Mesodermal cell (in vitro differentiated cells): ENCODE results near the gene MTHFR.

Source experiments
- H3K27ac ChIP-seq: 2 replicates; pipeline ENCODE4 v1.7.0; 2013; ENCODE audit warnings: mild to moderate bottlenecking, low read depth, low read length, moderate library complexity; ENCODE audit not compliant: severe bottlenecking
- H3K36me3 ChIP-seq: 2 replicates; pipeline ENCODE4 v1.7.1; 2013; ENCODE audit warnings: mild to moderate bottlenecking, low read length, moderate library complexity; ENCODE audit not compliant: control insufficient read depth, insufficient read depth
- H3K4me1 ChIP-seq: one replicate; pipeline ENCODE4 v1.7.1; 2013; ENCODE audit warnings: mild to moderate bottlenecking, low read length; ENCODE audit not compliant: insufficient read depth, control insufficient read depth, poor library complexity, severe bottlenecking
- H3K4me3 ChIP-seq: 2 replicates; pipeline ENCODE4 v1.7.0; 2013; ENCODE audit warnings: low read length, control low read depth, mild to moderate bottlenecking; ENCODE audit not compliant: insufficient read depth, poor library complexity, severe bottlenecking; ENCODE audit errors: extremely low read depth
- H3K9me3 ChIP-seq: 2 replicates; pipeline ENCODE4 v1.7.1; 2013; ENCODE audit warnings: mild to moderate bottlenecking, low read length, moderate library complexity; ENCODE audit not compliant: control insufficient read depth
- WGBS, 2 experiments: methylation state at CpG; one replicate each; pipeline ENCODE4 v1.1.5; 2013; ENCODE audit warnings: missing lambda C conversion rate in 2 of 2; ENCODE audit not compliant: insufficient coverage in 2 of 2; 5-methylcytosine and 5-hydroxymethylcytosine counted together

The MTHFR gene

GRCh38 chr1:11767922-11768704 is 37.7 kb downstream of the MTHFR start:
- H3K27ac ChIP-seq = no peak overlapping the region
- no peaks in the 10 kb centered on the region for H3K4me1 ChIP-seq
- 76% methylated on average over 11 to 13 of the region's 16 CpGs for WGBS, 2 experiments
- no peak overlapping the region for H3K4me3 ChIP-seq
- H3K36me3 ChIP-seq = no peaks in the 10 kb centered on the region
- H3K9me3 ChIP-seq = no peaks in the 10 kb centered on the region

- no peak overlapping the region for H3K4me3 ChIP-seq
- H3K36me3 ChIP-seq = no peaks in the 10 kb centered on the region
- no peak overlapping the region for H3K27ac ChIP-seq
- H3K4me1 ChIP-seq = no peaks in the 10 kb centered on the region
- WGBS, 2 experiments = 85 to 89% methylated on average over 13 to 14 of the region's 14 CpGs
- no peaks in the 10 kb centered on the region for H3K9me3 ChIP-seq
Measured at GRCh38 chr1:11766429-11766776, 39.4 kb downstream of the MTHFR start.

GRCh38 chr1:11765661-11766428 is 39.9 kb downstream of the MTHFR start:
- H3K4me3 ChIP-seq = no peak overlapping the region
- 87 to 90% methylated on average over 8 to 17 of the region's 19 CpGs for WGBS, 2 experiments
- no peaks in the 10 kb centered on the region for H3K4me1 ChIP-seq
- no peaks in the 10 kb centered on the region for H3K9me3 ChIP-seq
- no peaks in the 10 kb centered on the region for H3K36me3 ChIP-seq
- H3K27ac ChIP-seq = no peak overlapping the region

GRCh38 chr1:11764519-11764918 is 41.2 kb downstream of the MTHFR start:
- no peaks in the 10 kb centered on the region for H3K4me1 ChIP-seq
- H3K4me3 ChIP-seq = no peak overlapping the region
- H3K9me3 ChIP-seq = no peaks in the 10 kb centered on the region
- WGBS, 2 experiments = 84 to 100% methylated on average over 5 to 7 of the region's 7 CpGs
- H3K27ac ChIP-seq = no peak overlapping the region
- no peaks in the 10 kb centered on the region for H3K36me3 ChIP-seq

- no peak overlapping the region for H3K4me3 ChIP-seq
- H3K4me1 ChIP-seq = no peaks in the 10 kb centered on the region
- H3K36me3 ChIP-seq = no peaks in the 10 kb centered on the region
- no peak overlapping the region for H3K27ac ChIP-seq
- WGBS, 2 experiments = 92 to 96% methylated on average over 3 of the region's 3 CpGs
- no peaks in the 10 kb centered on the region for H3K9me3 ChIP-seq
Measured at GRCh38 chr1:11764115-11764514, 41.6 kb downstream of the MTHFR start.

GRCh38 chr1:11761988-11762406 is 43.8 kb downstream of the MTHFR start, which contains the start of gene C1orf167:
C1orf167 (plus strand) TSS chr1:11762193; CDS start chr1:11764401, 2,208 bp downstream.
- WGBS, 2 experiments = 7 to 10% methylated on average over 25 to 27 of the region's 29 CpGs
- H3K27ac ChIP-seq = no peak within 1 kb of the TSS
- no peaks in the 10 kb centered on the region for H3K9me3 ChIP-seq
- no peaks in the 10 kb centered on the region for H3K36me3 ChIP-seq
- no peaks in the 10 kb centered on the region for H3K4me1 ChIP-seq
- peak within 1 kb of the TSS; percentile 3 for H3K4me3 ChIP-seq

- WGBS, 2 experiments = 85 to 86% methylated on average over 4 to 6 of the region's 6 CpGs
- H3K4me1 ChIP-seq = no peaks in the 10 kb centered on the region
- no peaks in the 10 kb centered on the region for H3K9me3 ChIP-seq
- no peak overlapping the region for H3K27ac ChIP-seq
- H3K36me3 ChIP-seq = no peaks in the 10 kb centered on the region
- no peak overlapping the region for H3K4me3 ChIP-seq
Measured at GRCh38 chr1:11761285-11761684, 44.5 kb downstream of the MTHFR start.

GRCh38 chr1:11759791-11760190 is 46.0 kb downstream of the MTHFR start:
- no peaks in the 10 kb centered on the region for H3K36me3 ChIP-seq
- no peaks in the 10 kb centered on the region for H3K9me3 ChIP-seq
- H3K4me1 ChIP-seq = no peaks in the 10 kb centered on the region
- 91 to 100% methylated on average over 1 to 3 of the region's 4 CpGs for WGBS, 2 experiments
- no peak overlapping the region for H3K27ac ChIP-seq
- no peak overlapping the region for H3K4me3 ChIP-seq

GRCh38 chr1:11757047-11757446 is 48.7 kb downstream of the MTHFR start:
- 83 to 100% methylated on average over 1 of the region's 1 CpG for WGBS, 2 experiments
- peaks cover 16% of the 10 kb centered on the region for H3K4me1 ChIP-seq

GRCh38 chr1:11753555-11754208 is 52.1 kb downstream of the MTHFR start:
- Histone ChIP-seq H3K36me3 (peaks cover 12% of the 10 kb centered on the region), H3K4me1 (peaks cover 16% of the 10 kb centered on the region), H3K27ac (peak overlapping the region; percentile 23), H3K9me3 (no peaks in the 10 kb centered on the region), H3K4me3 (no peak overlapping the region)
- WGBS, 2 experiments = 83% methylated on average over 7 of the region's 7 CpGs

More at GRCh38 chr1:11757047-11757446, 48.7 kb downstream of the MTHFR start:
- Histone ChIP-seq H3K36me3 (no peaks in the 10 kb centered on the region), H3K9me3 (no peaks in the 10 kb centered on the region), H3K27ac (no peak overlapping the region), H3K4me3 (no peak overlapping the region)
